Measurements from ENCODE around the gene SRGAP1.
"Not testable (repeated sequence)": the region's sequence is repeated elsewhere in the genome, so short reads cannot be mapped to it uniquely, and the experiment has no call there.

- TF ChIP-seq CTCF (conservative IDR thresholded peaks at IDR 0.05; ENCODE audit: low read depth, low read length); CHD1 (IDR thresholded peaks at IDR 0.05; ENCODE audit: low read depth, low read length): not testable (repeated sequence)
Measured at GRCh38 chr12:64130476-64130875, 286.0 kb downstream of the SRGAP1 start.
